PC-3 (cell line): Measurements from ENCODE around the gene CUZD1.

Source experiments
- CTCF ChIP-seq: fragments of 300-600 bp; sonication (generic); conservative IDR thresholded peaks from 2 replicates; pipeline ENCODE4 v1.5.1; 2017; ENCODE audit warnings: antibody characterized with exemption, low read depth, mild to moderate bottlenecking, low read length
- EZH2 ChIP-seq: fragments of 300-600 bp; sonication (generic); IDR thresholded peaks from one replicate; pipeline ENCODE4 v1.6.1; 2017; ENCODE audit warnings: antibody characterized with exemption, mild to moderate bottlenecking, low read length; ENCODE audit not compliant: unreplicated experiment
- EZH2phosphoT487 ChIP-seq: fragments of 300-600 bp; sonication (generic); IDR thresholded peaks from 2 replicates; pipeline ENCODE4 v1.6.1; 2018; ENCODE audit warnings: mild to moderate bottlenecking, antibody characterized with exemption, low read length, borderline replicate concordance

- TF ChIP-seq CTCF (no peak), EZH2 (no peak), EZH2phosphoT487 (no peak)
Observed at GRCh38 chr10:122849090-122849489, 3.4 kb upstream of the CUZD1 start.
